Choroid plexus epithelial cell (primary cell): ENCODE results near the gene MYOZ1.
A peak's percentile ranks its signal among the peaks of the same experiment; 100 is the strongest.

Experiments used
- DNase-seq: peaks from one replicate; pipeline ENCODE4 v3.0.0-alpha.2; 2010; ENCODE audit warnings: low read depth
- H3K4me3 ChIP-seq: 2 replicates; pipeline ENCODE4 v1.5.1; 2011; ENCODE audit warnings: low read depth, mild to moderate bottlenecking, control low read depth, low read length, moderate library complexity
- TF ChIP-seq, protein P1 (sequence below): conservative IDR thresholded peaks from 2 replicates; pipeline ENCODE4 v1.5.1; 2011; ENCODE audit warnings: low read depth, mild to moderate bottlenecking, control low read depth, inconsistent platforms, low read length, moderate library complexity

Gene MYOZ1

DNA sequence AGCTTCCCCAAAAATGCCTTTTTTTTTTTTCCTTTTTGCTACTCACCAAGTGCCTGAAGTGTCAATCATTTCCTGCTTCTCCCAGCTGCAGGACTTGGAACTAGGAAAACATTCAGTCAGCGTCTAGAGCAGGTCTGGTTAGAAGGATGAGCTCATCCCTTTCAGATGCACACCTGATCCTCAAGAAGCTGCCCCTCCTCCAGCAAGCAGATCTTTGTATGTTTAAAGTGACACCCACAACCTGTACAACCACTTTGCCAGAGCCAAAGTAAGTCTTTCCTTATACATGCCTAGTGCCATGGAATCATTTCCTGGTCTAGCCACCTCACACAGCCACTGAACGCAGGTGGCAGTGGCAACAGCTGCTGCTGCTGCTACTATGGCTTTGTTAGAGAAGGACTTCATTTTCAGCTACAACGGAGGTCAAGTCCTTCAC lies 39.8 kb downstream of the MYOZ1 start:
- H3K4me3 ChIP-seq: no peak overlapping the region
- TF ChIP-seq, protein P1, sequence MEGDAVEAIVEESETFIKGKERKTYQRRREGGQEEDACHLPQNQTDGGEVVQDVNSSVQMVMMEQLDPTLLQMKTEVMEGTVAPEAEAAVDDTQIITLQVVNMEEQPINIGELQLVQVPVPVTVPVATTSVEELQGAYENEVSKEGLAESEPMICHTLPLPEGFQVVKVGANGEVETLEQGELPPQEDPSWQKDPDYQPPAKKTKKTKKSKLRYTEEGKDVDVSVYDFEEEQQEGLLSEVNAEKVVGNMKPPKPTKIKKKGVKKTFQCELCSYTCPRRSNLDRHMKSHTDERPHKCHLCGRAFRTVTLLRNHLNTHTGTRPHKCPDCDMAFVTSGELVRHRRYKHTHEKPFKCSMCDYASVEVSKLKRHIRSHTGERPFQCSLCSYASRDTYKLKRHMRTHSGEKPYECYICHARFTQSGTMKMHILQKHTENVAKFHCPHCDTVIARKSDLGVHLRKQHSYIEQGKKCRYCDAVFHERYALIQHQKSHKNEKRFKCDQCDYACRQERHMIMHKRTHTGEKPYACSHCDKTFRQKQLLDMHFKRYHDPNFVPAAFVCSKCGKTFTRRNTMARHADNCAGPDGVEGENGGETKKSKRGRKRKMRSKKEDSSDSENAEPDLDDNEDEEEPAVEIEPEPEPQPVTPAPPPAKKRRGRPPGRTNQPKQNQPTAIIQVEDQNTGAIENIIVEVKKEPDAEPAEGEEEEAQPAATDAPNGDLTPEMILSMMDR: no peak
- DNase-seq: peak; percentile 19

DNA sequence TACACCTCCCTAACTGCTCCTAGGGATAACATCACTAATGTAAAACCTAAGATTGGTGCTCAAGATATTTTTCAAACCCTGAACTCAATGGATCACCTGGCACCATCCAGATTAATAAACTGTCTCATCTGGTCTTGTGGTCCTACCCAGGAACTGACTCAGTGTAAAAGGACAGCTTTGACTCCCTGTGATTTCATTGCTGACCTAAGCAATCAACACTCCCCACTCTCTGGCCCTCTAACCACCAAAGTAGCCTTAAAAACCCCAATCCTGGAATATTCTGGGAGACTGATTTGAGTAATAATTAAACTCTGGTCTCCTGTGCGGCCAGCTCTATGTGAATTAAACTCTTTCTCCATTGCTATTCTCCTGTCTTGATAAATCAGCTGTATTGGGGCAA lies 43.9 kb downstream of the MYOZ1 start:
- TF ChIP-seq, protein P1: no peak
- DNase-seq: peak; percentile 42
- H3K4me3 ChIP-seq: no peak overlapping the region

DNA sequence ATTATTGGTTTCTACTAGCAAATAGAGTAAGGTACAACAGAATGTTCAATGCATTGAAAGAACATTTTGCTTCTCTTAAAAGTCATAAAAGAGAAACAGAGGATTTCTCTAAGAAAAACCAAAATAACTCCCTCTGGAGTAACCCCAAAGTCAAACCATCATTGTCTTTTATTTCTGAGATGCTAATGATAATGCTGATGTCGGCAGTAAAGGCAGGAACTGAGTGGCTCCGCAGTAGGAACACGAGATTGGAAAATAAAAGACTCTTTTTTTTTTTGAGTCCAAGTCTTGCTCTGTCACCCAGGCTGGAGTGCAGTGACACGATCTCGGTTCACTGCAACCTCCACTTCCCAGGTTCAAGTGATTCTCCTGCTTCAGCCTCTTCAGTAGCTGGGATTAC lies 47.5 kb downstream of the MYOZ1 start:
- H3K4me3 ChIP-seq: no peak overlapping the region
- TF ChIP-seq, protein P1: no peak
- no peak for DNase-seq

DNA sequence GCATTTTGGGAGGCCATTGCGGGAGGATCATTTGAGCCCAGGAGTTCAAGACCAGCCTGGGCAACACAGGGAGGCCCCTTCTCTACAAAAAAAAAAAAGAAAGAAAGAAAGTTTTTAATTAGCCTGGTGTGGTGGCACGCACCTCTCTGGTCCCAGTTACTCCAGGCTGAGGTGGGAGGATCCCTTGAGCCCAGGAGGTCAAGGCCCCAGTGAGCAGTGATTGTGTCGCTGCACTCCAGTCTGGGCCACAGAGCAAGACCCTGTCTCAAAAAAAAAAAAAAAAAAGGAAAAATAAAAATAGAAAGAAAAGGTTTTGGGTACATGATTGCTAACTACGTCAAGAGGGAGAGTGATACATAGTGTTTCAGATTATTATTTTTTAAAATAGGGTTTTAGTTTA lies 48.2 kb downstream of the MYOZ1 start:
- TF ChIP-seq, protein P1: no peak
- no peak for DNase-seq
- no peak overlapping the region for H3K4me3 ChIP-seq

DNA sequence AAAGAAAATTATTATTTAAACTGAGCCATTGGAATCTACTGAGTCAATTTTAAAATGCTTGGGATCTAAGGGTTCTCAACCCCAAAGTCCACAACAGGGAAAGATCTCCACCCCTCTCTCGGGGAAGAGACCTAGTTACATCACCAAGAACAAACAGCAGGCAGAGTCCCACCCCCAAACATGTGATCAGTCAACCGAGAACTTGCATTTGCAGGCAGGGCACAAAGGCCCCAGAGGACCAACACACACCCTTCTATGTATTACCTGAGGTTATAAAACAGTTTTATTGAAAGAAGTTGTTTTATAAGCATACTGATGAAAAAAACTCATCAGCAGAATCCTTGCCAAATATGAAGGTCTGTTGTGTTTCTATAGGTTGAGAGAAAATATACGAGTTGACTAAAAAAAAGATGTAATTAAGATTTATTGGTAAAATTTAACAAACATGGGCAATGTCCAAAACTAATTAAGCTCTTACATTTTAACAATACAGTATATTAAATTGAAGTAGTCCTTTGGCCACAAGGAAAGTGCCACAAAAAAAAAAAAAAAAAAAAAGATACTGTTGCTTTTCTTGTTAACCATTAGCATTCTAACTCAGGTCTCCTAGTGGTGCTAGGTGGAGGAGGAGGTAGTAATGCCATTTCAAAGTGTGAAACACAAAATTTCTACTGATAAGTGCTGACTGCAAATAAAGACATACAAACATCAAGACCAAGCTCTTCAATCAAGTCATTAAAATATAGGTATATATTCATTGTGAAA lies 49.2 kb downstream of the MYOZ1 start:
- TF ChIP-seq, protein P1: no peak
- H3K4me3 ChIP-seq: no peak overlapping the region
- peak; percentile 79 for DNase-seq

DNA sequence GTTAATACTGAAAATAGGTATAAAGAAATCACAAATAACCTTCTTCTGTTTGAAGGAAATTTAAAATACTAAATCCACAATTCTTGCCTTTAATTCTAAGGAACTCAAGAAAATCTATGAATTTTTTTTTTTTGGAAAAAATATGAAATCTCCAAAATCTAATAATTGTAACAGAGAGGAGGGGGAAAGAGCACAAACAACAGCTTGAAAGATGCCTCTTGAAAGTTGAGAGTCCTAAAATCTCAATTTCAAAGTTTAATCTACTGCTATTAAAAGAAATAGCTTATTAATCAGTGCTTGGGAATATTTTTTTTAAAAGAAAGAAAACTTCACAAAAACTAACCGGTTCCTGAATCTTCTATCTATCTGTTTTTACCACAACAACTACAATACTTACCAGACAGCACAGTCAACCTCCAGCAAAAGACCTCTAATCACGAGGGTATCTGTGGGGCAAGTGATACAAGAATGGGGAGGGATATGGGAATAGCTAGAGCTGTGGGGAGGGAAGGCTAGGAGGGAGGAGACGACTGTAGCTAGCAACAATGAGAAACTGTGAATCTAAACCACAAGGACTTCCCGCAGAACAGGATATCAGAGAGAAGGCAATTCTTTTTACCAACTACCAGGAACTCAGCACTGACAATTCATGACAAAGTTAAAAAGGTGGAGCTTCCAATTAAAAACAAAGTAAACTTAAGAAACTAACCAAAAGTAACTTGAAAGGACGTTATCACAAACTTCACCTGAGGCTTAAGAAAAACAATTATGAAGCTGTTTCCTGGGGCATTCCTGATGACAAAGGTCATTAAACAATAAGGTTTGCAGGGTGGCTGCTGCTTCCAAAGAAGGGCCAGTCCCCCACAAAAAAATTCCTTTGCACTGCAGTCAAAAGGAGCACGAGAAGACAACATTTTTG lies 50.1 kb downstream of the MYOZ1 start, which contains the start of gene USP54:
TSS of gene USP54 (minus strand) at position 462 of the 919 bp plus-strand sequence. CDS start 15,684 bp downstream, outside the sequence.
- TF ChIP-seq, protein P1: no peak
- DNase-seq: peak; percentile 92

More for the DNA sequence above, 50.1 kb downstream of the MYOZ1 start, which contains the start of gene USP54:
- peak within 1 kb of the TSS; percentile 38 for H3K4me3 ChIP-seq
